HG02798 (cell line): ENCODE data around the gene BTG2.

Source experiments
- ATAC-seq: cut with Tn5 transposase; IDR thresholded peaks from one replicate; pipeline ENCODE4 v1.9.1; 2021; ENCODE audit warnings: mild to moderate bottlenecking; ENCODE audit not compliant: unreplicated experiment, poor library complexity

Gene BTG2

DNA sequence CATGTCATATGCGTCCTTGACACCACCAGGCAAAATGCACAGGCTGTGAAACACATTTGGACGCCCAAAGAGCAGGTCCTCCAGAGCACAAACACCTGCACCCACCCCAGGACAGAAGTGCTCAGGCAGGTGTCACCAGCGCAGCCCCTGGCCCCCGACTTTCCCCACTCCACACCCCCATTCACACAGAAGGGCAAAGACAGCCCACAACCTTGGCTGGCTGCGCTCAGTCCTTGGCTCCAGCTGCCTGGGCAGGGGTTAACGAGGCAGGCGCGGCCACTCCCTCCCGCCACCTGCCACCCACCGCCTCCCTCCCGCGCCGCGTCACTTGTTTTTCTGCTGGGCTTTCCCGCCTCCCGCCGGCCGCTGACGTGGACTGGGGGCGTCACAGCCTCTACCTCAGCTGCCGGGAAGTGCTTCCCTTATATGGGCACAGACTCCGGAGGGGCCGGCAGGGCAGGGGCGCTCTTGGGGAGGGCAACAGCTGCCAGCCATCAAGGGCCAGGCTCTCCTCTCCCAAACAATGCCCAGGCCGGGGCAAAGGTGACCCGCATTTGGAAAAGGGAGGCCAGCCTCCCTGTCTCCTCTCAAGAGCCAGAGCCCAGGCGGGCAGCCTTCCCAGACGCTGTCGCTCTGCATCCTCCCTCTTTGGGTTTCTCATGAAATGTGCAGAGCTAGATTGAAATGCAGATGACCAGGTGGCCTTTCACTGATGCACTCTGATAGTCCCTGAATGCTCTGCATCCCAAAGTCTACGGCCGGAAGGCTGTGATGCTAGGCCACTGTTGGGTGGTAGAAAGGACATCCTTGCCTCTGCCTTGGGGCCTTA is 14.8 kb upstream of the BTG2 start:
- ATAC-seq: peak; percentile 48

DNA sequence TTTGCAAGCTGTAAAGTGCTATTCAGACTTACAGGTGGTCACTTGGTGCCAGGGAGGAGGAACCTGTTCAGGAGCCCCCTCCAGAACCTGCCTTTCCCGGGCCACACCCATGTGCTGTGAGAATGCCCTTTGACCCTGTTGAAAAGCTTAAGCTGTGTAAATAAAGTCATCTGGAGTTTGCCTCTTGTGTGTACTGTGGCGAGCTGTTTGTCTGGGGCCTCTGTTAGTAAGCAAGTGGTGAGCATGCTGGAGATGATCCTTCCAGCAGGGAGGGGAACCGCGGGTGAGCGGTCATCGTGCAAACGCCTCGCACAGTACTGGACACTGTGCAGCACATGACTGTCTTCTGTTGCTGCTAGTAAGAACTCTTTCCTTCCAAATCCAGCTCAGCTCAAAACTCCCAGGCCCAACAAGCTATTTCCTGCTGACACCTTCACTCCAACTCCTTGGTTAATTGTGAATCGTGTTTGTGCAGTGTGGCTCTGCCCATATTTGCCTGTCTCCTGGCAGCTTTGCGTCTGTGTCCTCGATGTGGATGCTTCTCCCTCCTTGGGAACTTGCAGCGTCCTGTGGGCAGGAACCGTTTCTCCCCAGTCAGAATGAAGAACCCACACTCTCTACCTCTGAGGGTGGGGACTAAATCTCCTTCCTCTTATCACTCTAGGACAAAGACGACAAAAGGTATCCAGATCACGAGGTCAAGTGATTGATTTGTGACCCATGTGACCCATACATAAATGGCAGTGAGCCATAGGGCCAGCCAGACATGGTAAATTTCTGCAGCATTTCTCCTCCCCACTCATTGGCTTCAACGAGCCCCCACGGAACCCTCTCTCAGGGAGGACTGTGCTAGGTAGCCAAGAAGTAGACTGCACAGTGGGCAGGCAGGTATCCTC is 13.9 kb upstream of the BTG2 start:
- ATAC-seq: no peak

- no peak for ATAC-seq
These were observed 9.5 kb upstream of the BTG2 start for GRCh38 chr1:203295796-203296195.

- no peak for ATAC-seq
These were observed 8.8 kb upstream of the BTG2 start for GRCh38 chr1:203296460-203297073.

DNA sequence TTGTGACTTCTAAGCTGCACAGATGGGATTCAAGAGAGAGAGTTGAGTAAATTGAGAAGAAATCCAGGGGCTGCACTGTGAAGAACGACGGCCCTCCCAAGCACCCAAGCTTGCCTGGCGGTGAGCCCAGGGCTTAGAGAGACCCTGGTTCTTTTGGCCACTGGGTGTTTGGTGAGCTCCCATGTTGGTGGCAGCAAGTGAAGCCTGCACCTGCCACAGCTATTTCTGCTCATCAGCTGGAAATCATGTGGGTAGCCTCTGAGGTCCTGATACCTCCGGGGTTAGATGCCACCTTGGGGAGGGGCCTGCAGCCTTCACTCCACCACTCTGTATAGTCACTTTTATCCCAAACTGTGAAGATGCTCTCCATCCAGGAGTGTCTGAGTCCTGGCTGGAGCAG is 6.2 kb upstream of the BTG2 start:
- ATAC-seq: peak; percentile 47

DNA sequence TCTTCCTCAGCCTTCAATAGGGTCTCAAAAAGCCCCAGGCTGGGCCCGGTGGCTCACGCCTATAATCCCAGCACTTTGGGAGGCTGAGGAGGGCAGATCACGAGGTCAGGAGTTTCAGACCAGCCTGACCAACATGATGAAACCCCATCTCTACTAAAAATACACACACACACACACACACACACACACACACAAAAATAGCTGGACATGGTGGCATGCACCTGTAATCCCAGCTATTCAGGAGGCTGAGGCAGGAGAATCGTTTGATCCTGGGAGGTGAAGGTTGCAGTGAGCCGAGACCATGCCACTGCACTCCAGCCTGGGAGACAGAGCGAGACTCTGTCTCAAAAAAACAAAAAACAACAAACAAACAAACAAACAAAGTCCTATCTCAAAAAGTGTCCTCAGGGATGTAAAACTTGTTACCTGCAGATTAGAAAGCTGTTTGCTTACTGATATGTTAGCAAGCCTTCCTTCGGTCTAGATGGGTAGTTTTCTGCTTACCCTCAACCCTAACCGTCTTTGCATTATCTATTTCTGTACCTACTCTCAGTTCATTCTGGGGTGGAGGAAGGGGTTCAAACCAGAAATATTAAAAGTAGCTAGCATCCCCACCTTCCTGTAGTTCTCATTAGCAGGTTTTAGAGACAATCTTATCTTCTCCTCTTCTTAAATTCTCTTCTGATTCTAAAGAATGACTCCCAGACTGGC is 5.4 kb upstream of the BTG2 start:
- peak; percentile 38 for ATAC-seq

DNA sequence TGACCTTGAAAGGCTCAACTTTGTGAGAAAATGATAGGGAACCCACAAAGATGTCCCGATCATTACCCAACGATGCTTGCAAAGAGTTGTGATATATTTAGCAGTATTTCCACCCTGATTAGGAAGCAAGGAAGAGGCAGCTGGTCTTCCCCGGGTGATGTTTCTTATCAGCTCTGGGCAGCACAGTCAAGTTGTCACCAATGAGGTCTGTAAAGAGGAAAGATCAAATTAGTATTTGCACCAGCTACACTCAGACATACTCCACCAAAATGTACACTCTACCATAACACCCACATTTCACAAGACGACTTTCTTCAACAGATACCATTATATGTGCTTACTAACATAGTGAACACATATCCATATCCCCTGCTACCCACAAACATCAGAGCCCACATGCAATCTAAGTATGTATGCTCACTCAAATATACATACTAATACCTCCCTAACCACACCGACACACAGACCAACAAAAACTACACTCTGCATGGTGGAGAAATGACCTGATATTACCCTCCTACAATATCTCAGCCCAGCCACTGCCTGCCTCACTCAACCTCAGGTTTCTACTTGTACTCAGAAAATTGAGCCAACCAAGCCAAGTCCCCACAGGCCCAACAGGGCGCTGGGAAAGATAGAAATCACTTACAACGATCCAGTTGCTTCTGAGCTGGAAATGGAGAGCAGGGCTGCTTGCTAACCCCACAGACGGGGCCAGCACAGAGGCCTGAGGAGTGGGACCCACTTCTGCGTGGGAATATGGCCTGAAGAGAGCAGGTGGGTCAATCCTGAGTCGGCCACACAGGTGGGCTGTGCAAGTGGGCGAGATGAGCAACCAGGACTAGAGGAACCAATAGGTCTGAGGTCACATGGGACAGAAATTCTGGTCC is 4.6 kb upstream of the BTG2 start:
- ATAC-seq: no peak

DNA sequence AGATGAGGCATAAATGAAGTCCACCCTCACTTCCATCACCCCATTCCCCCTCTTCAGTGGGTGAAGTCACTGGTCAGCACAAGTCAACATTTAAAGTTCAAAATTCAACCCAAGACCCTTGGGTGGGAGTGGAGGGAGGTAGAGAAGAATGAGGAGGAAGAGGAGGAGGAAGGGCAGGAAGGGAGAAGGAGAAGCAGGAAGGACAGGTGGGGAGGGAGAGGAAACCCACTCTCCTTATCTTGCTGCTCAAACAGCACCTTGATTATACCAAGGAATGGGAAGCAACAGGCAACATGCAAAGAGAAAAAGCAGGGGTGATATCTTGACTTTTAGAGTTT is 4.0 kb upstream of the BTG2 start:
- no peak for ATAC-seq

- ATAC-seq: no peak
These were observed 2.9 kb upstream of the BTG2 start for GRCh38 chr1:203302456-203302855.

DNA sequence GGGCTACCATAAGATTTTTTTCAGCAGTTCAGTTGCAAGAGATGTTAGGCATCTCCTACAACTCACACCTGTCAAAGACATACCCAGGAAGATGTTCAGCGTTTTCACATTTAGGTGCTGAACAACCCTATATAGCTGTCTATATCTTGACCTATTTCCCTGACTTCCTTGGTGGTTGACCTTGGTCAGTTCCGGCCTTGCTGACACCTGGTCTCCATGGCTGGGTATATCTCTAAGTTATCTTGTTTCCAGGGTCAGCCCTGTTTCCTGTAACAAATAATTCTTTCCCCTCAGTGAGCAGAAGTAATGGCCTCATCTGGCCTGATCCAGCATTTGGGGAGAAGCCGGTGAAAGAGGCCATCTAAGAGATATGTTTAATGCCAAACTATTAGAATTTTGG is 2.4 kb upstream of the BTG2 start:
- ATAC-seq: no peak

GRCh38 chr1:203304391-203304918 is 864 bp upstream of the BTG2 start:
- no peak for ATAC-seq

- ATAC-seq: no peak
These were observed 430 bp downstream of the BTG2 start for GRCh38 chr1:203305809-203306088.

DNA sequence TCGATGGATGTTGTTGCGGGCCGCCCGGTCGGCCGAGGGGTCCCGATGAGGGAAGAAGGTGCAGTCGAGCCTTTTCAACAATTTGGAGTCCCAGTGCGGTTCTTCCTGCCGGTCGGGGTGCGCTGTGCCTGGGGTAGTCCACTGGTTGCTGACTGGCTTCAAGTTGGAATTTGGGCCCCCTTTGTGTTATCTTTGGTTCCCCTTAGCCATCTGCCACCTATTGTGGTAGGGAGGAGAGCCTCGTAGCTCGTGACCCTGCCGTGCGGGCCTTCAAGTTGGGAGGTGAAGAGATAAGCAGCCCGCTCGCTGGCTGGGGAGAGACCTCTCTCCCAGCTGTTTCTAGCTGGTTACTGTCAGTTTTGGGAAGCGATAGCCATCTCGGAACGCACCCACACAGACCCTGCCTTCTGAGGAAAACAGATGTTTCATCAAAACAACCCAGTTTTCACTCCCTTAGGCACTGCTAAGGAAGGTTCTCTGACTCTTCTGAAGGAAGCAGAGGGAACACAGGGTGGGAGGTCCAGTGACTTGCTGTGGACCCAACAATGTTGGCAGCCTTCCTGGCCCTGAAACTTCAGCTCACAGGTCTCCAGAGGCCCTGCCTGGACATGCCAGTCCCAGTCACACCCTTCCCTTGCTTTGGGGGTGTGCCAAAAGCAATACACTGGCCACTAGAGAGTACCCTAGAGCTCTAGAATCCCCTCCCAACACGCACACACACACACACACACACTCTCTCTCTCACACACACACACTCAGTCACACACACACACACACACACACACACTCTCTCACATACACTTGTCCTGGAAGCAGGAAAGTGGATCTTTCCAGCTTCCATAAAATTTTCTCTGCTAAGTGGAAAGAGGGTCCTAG is 1.0 kb downstream of the BTG2 start:
- no peak for ATAC-seq

- no peak for ATAC-seq
These were observed 1.7 kb downstream of the BTG2 start for GRCh38 chr1:203306965-203307541.

GRCh38 chr1:203307641-203308126 is 2.4 kb downstream of the BTG2 start:
- no peak for ATAC-seq

DNA sequence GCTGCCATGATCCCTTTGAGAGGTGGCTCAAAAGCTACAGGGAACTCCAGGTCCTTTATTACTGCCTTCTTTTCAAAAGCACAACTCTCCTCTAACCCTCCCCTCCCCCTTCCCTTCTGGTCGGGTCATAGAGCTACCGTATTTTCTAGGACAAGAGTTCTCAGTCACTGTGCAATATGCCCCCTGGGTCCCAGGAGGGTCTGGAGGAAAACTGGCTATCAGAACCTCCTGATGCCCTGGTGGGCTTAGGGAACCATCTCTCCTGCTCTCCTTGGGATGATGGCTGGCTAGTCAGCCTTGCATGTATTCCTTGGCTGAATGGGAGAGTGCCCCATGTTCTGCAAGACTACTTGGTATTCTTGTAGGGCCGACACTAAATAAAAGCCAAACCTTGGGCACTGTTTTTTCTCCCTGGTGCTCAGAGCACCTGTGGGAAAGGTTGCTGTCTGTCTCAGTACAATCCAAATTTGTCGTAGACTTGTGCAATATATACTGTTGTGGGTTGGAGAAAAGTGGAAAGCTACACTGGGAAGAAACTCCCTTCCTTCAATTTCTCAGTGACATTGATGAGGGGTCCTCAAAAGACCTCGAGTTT is 3.1 kb downstream of the BTG2 start:
- ATAC-seq: no peak

- no peak for ATAC-seq
These were observed 3.6 kb downstream of the BTG2 start for GRCh38 chr1:203308923-203309331.
